Neural cell (in vitro differentiated cells): Measurements from ENCODE around the gene USP6NL. TPM values are rescaled to one million over a fixed set of nuclear protein-coding genes. Genes with fewer than 3 reads are reported as not detected.

ENCODE experiments used
- H2AFZ ChIP-seq: fragments of 200-600, 300-800 bp; sonication (generic), shearing (Covaris generic); 2 replicates; pipeline ENCODE4 v1.6.0; 2014; ENCODE audit warnings: low read depth, mild to moderate bottlenecking, antibody characterized with exemption, low read length, moderate library complexity
- H3F3A ChIP-seq: fragments of 200-600 bp; shearing (Covaris generic); 2 replicates; pipeline ENCODE4 v1.6.1; 2016; ENCODE audit warnings: mild to moderate bottlenecking, moderate library complexity, mixed read lengths, antibody characterized with exemption, low read length; ENCODE audit not compliant: insufficient read depth, poor library complexity, severe bottlenecking
- H3K27ac ChIP-seq: fragments of 200-600, 300-800 bp; sonication (generic), shearing (Covaris generic); 2 replicates; pipeline ENCODE4 v1.5.1; 2014; ENCODE audit warnings: mild to moderate bottlenecking, low read length, moderate library complexity
- H3K27me3 ChIP-seq: fragments of 300-800, 200-600 bp; sonication (generic), shearing (Covaris generic); 2 replicates; pipeline ENCODE4 v1.6.0; 2014; ENCODE audit warnings: mild to moderate bottlenecking, low read depth, low read length, moderate library complexity; ENCODE audit not compliant: insufficient read depth
- H3K36me3 ChIP-seq: fragments of 300-800, 200-600 bp; sonication (generic), shearing (Covaris generic); 2 replicates; pipeline ENCODE4 v1.5.1; 2014; ENCODE audit warnings: mild to moderate bottlenecking, antibody characterized with exemption, low read length, moderate library complexity; ENCODE audit not compliant: insufficient read depth
- H3K4me2 ChIP-seq: fragments of 300-800, 200-600 bp; sonication (generic), shearing (Covaris generic); 2 replicates; pipeline ENCODE4 v1.6.0; 2014; ENCODE audit warnings: mild to moderate bottlenecking, low read length
- H3K4me3 ChIP-seq: fragments of 300-800, 200-600 bp; sonication (generic), shearing (Covaris generic); 2 replicates; pipeline ENCODE4 v1.5.1; 2014; ENCODE audit warnings: mild to moderate bottlenecking, low read length, moderate library complexity
- H3K79me2 ChIP-seq: fragments of 200-600 bp; shearing (Covaris generic); replicated peaks from 2 replicates; pipeline ENCODE4 v1.6.0; 2014; ENCODE audit warnings: mild to moderate bottlenecking, low read length, moderate library complexity; ENCODE audit not compliant: insufficient read depth
- H3K9ac ChIP-seq: fragments of 300-800, 200-600 bp; sonication (generic), shearing (Covaris generic); 2 replicates; pipeline ENCODE4 v1.6.1; 2016; ENCODE audit warnings: mild to moderate bottlenecking, low read length, mixed read lengths
- H3K9me2 ChIP-seq: fragments of 200-600 bp; shearing (Covaris generic); 2 replicates; pipeline ENCODE4 v1.6.1; 2016; ENCODE audit warnings: mild to moderate bottlenecking, low read length, mixed read lengths; ENCODE audit not compliant: insufficient read depth
- H3K9me3 ChIP-seq: fragments of 200-600, 300-800 bp; sonication (generic), shearing (Covaris generic); 2 replicates; pipeline ENCODE4 v1.6.1; 2016; ENCODE audit warnings: mild to moderate bottlenecking, mixed run types, low read length, moderate library complexity, mixed read lengths
- H4K20me1 ChIP-seq: fragments of 200-600 bp; shearing (Covaris generic); 2 replicates; pipeline ENCODE4 v1.6.1; 2016; ENCODE audit warnings: mild to moderate bottlenecking, mixed run types; ENCODE audit not compliant: insufficient read depth
- CTCF ChIP-seq: fragments of 450-650 bp; IDR thresholded peaks from 2 replicates; pipeline ENCODE4 v1.5.1; 2014; ENCODE audit warnings: antibody characterized with exemption, mild to moderate bottlenecking, moderate library complexity; ENCODE audit not compliant: poor library complexity, severe bottlenecking
- EP300 ChIP-seq: fragments of 450-650 bp; conservative IDR thresholded peaks from 2 replicates; pipeline ENCODE4 v1.6.1; 2014; ENCODE audit warnings: antibody characterized with exemption, mild to moderate bottlenecking, moderate library complexity; ENCODE audit not compliant: poor library complexity, severe bottlenecking
- EZH2 ChIP-seq: fragments of 200-600, 300-800 bp; shearing (Covaris generic), sonication (generic); IDR thresholded peaks from 2 replicates; pipeline ENCODE4 v1.6.1; 2014; ENCODE audit warnings: antibody characterized with exemption, low read length, borderline replicate concordance, mild to moderate bottlenecking; ENCODE audit not compliant: insufficient read depth, poor library complexity, severe bottlenecking
- MXI1 ChIP-seq: fragments of 450-650 bp; conservative IDR thresholded peaks from 2 replicates; pipeline ENCODE4 v1.6.1; 2014; ENCODE audit warnings: antibody characterized with exemption, mild to moderate bottlenecking; ENCODE audit not compliant: poor library complexity, severe bottlenecking
- POLR2AphosphoS5 ChIP-seq: IDR thresholded peaks from 2 replicates; pipeline ENCODE4 v1.6.1; 2012
- RAD21 ChIP-seq: fragments of 450-650 bp; conservative IDR thresholded peaks from 2 replicates; pipeline ENCODE4 v1.6.1; 2014; ENCODE audit warnings: antibody characterized with exemption, mild to moderate bottlenecking, moderate library complexity
- REST ChIP-seq: IDR thresholded peaks from 2 replicates; pipeline ENCODE4 v1.6.1; 2012; ENCODE audit warnings: borderline replicate concordance
- SMC3 ChIP-seq: fragments of 450-650 bp; conservative IDR thresholded peaks from 2 replicates; pipeline ENCODE4 v1.6.1; 2014; ENCODE audit warnings: antibody characterized with exemption, mild to moderate bottlenecking, moderate library complexity; ENCODE audit not compliant: poor library complexity
- TAF1 ChIP-seq: IDR thresholded peaks from 2 replicates; pipeline ENCODE4 v1.6.1; 2012; ENCODE audit warnings: low read depth
- polyA plus RNA-seq: library from polyadenylated mRNA; depleted of rRNA; stranded (reverse); fragments of >200 nt; gene quantifications from 2 replicates; pipeline ENCODE4 v1.2.3, GENCODE V29; 2014

The USP6NL gene
- polyA plus RNA-seq, 1 donor from 2014 or later = 39.9 TPM

- no peak for TF ChIP-seq CTCF
- no peak for TF ChIP-seq REST
- no peak for TF ChIP-seq SMC3
- TF ChIP-seq MXI1 = no peak
- TF ChIP-seq TAF1 = no peak
- TF ChIP-seq EP300 = no peak
- TF ChIP-seq POLR2AphosphoS5 = no peak
- TF ChIP-seq RAD21 = no peak
- no peak for TF ChIP-seq EZH2
- no peaks in the 10 kb centered on the region for H3F3A ChIP-seq
- no peaks in the 10 kb centered on the region for H4K20me1 ChIP-seq
- H3K9me2 ChIP-seq = no peaks in the 10 kb centered on the region
- H3K4me2 ChIP-seq = no peak overlapping the region
- no peaks in the 10 kb centered on the region for H3K9me3 ChIP-seq
- H2AFZ ChIP-seq = no peak overlapping the region
- no peaks in the 10 kb centered on the region for H3K27me3 ChIP-seq
- H3K79me2 ChIP-seq = peaks cover 70% of the 10 kb centered on the region
- H3K36me3 ChIP-seq = no peaks in the 10 kb centered on the region
- H3K9ac ChIP-seq = no peak overlapping the region
- H3K4me3 ChIP-seq = no peak overlapping the region
- no peak overlapping the region for H3K27ac ChIP-seq
These were observed 48.6 kb downstream of the USP6NL start for GRCh38 chr10:11562888-11563287.

GRCh38 chr10:11560076-11560709 lies 51.3 kb downstream of the USP6NL start:
- no peak overlapping the region for H3K9ac ChIP-seq
- TF ChIP-seq TAF1 (no peak), MXI1 (no peak), REST (no peak), POLR2AphosphoS5 (no peak), SMC3 (no peak), EP300 (no peak), CTCF (no peak), EZH2 (no peak), RAD21 (no peak)
- no peak overlapping the region for H3K27ac ChIP-seq
- no peaks in the 10 kb centered on the region for H3K36me3 ChIP-seq
- no peaks in the 10 kb centered on the region for H3K9me3 ChIP-seq
- no peak overlapping the region for H3K4me2 ChIP-seq
- no peak overlapping the region for H2AFZ ChIP-seq
- H3K4me3 ChIP-seq = no peak overlapping the region
- H4K20me1 ChIP-seq = no peaks in the 10 kb centered on the region
- no peaks in the 10 kb centered on the region for H3K9me2 ChIP-seq
- peaks cover 62% of the 10 kb centered on the region for H3K79me2 ChIP-seq
- no peaks in the 10 kb centered on the region for H3K27me3 ChIP-seq
- H3F3A ChIP-seq = no peaks in the 10 kb centered on the region
